DND-41 (cell line): ENCODE results near the gene GNMT.
"Not testable (repeated sequence)": the region's sequence is repeated elsewhere in the genome, so short reads cannot be mapped to it uniquely, and the experiment has no call there.

Source experiments
- ATAC-seq: fragments of 200-7000 bp; cut with Tn5 transposase; 3 replicates; pipeline ENCODE4 v1.9.1; 2021; ENCODE audit warnings: low read depth; ENCODE audit not compliant: insufficient read depth
- DNase-seq: peaks from one replicate; pipeline ENCODE4 v3.0.0-alpha.2; 2020
- H2AFZ ChIP-seq: 2 replicates; pipeline ENCODE4 v1.6.0; 2012; ENCODE audit warnings: low read depth, low read length
- H3K27ac ChIP-seq: 2 replicates; pipeline ENCODE4 v1.5.1; 2012; ENCODE audit warnings: low read length, inconsistent platforms
- H3K27me3 ChIP-seq: fragments of 200-600 bp; sonication (generic); 2 replicates; pipeline ENCODE4 v1.6.0; 2012; ENCODE audit warnings: low read length, mild to moderate bottlenecking, inconsistent platforms; ENCODE audit not compliant: insufficient read depth, poor library complexity
- H3K36me3 ChIP-seq: 2 replicates; pipeline ENCODE4 v1.5.1; 2012; ENCODE audit warnings: low read length, inconsistent platforms; ENCODE audit not compliant: insufficient read depth
- H3K4me1 ChIP-seq: 2 replicates; pipeline ENCODE4 v1.5.1; 2012; ENCODE audit warnings: mild to moderate bottlenecking, low read length; ENCODE audit not compliant: insufficient read depth
- H3K4me2 ChIP-seq: 2 replicates; pipeline ENCODE4 v1.6.0; 2012; ENCODE audit warnings: mild to moderate bottlenecking, moderate library complexity, low read length, inconsistent platforms; ENCODE audit not compliant: insufficient read depth
- H3K4me3 ChIP-seq, 2 experiments: fragments of 200-600 bp in 1 of 2; shearing (Covaris generic) in 1 of 2; 2 replicates each; pipeline ENCODE4 v1.5.1; 2012 to 2016; ENCODE audit warnings: inconsistent platforms in 2 of 2, low read length in 2 of 2, mild to moderate bottlenecking in 2 of 2, low read depth in 1 of 2, moderate library complexity in 1 of 2
- H3K79me2 ChIP-seq: 2 replicates; pipeline ENCODE4 v1.6.0; 2012; ENCODE audit warnings: low read length, inconsistent platforms; ENCODE audit not compliant: insufficient read depth
- H3K9ac ChIP-seq: 2 replicates; pipeline ENCODE4 v1.6.0; 2012; ENCODE audit warnings: low read depth, mild to moderate bottlenecking, inconsistent platforms, low read length, moderate library complexity
- H3K9me3 ChIP-seq: 2 replicates; pipeline ENCODE4 v1.5.1; 2012; ENCODE audit warnings: low read length, moderate library complexity, mild to moderate bottlenecking, inconsistent platforms; ENCODE audit not compliant: insufficient read depth, severe bottlenecking
- H4K20me1 ChIP-seq: 2 replicates; pipeline ENCODE4 v1.6.0; 2012; ENCODE audit warnings: low read length; ENCODE audit not compliant: insufficient read depth
- EZH2 ChIP-seq: IDR thresholded peaks from 3 replicates; pipeline ENCODE4 v1.6.1; 2012; ENCODE audit warnings: borderline replicate concordance, low read depth, mild to moderate bottlenecking, moderate library complexity, low read length, inconsistent platforms; ENCODE audit not compliant: severe bottlenecking
- TF ChIP-seq, protein P1 (sequence below): IDR thresholded peaks from 2 replicates; pipeline ENCODE4 v1.5.1; 2012; ENCODE audit warnings: borderline replicate concordance, low read length, moderate library complexity, mild to moderate bottlenecking; ENCODE audit not compliant: poor library complexity, severe bottlenecking; ENCODE audit errors: extremely low read depth

Gene GNMT

DNA sequence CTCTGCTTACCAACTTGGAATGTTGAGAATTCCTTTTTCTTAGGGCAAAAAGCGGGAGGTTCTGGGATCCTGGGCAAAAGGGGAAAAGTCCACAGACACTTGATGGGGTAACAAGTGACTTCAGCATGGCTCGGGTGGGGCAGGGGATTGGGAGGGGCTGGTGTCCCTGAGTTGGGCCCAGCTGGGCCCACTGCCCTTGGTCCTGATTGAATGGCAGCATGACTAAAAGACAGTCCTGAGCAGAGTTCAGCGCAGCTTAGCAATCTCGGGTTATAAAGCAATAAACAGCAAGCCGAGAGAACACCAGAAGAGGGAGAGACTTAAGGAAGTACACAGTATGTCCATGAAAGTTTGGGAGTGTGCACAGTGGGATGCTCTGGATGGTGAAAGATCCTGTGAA lies 29.4 kb downstream of the GNMT start:
- H3K4me3 ChIP-seq = no peak overlapping the region
- no peak overlapping the region for H3K27ac ChIP-seq
- H4K20me1 ChIP-seq = peaks cover 12% of the 10 kb centered on the region; the same call in 1 of the 2 replicates
- no peak overlapping the region for H3K4me2 ChIP-seq
- peaks cover 35% of the 10 kb centered on the region for H3K4me1 ChIP-seq
- no peaks in the 10 kb centered on the region for H3K27me3 ChIP-seq
- peaks cover 43% of the 10 kb centered on the region for H3K36me3 ChIP-seq
- no peak overlapping the region for H2AFZ ChIP-seq
- peaks cover 73% of the 10 kb centered on the region for H3K79me2 ChIP-seq
- no peak for TF ChIP-seq EZH2
- TF ChIP-seq, protein P1, sequence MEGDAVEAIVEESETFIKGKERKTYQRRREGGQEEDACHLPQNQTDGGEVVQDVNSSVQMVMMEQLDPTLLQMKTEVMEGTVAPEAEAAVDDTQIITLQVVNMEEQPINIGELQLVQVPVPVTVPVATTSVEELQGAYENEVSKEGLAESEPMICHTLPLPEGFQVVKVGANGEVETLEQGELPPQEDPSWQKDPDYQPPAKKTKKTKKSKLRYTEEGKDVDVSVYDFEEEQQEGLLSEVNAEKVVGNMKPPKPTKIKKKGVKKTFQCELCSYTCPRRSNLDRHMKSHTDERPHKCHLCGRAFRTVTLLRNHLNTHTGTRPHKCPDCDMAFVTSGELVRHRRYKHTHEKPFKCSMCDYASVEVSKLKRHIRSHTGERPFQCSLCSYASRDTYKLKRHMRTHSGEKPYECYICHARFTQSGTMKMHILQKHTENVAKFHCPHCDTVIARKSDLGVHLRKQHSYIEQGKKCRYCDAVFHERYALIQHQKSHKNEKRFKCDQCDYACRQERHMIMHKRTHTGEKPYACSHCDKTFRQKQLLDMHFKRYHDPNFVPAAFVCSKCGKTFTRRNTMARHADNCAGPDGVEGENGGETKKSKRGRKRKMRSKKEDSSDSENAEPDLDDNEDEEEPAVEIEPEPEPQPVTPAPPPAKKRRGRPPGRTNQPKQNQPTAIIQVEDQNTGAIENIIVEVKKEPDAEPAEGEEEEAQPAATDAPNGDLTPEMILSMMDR = no peak
- no peaks in the 10 kb centered on the region for H3K9me3 ChIP-seq
- no peak for DNase-seq
- H3K9ac ChIP-seq = no peak overlapping the region
- ATAC-seq = no peak

DNA sequence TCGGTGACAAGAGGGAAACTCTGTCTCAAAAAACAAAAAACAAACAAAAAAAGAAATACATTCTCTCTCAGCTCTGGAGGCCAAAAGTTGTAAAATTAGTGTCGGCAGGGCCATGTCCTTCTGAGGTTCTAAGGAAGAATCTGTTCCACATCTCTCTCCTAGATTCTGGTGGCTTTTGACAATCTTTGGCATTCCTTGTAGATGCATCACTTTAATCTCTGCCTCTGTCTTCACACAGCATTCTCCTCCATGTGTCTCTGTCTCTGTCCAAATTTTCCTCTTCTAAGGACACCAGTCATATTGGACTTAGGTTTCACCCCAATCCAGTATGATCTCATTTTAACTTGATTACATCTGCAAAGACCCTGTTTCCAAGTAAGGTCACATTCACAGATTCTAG lies 32.9 kb downstream of the GNMT start:
- no peak for TF ChIP-seq EZH2
- TF ChIP-seq, protein P1 = no peak
- H4K20me1 ChIP-seq = no peaks in the 10 kb centered on the region; the same call in 1 of the 2 replicates
- H3K27me3 ChIP-seq = no peaks in the 10 kb centered on the region

DNA sequence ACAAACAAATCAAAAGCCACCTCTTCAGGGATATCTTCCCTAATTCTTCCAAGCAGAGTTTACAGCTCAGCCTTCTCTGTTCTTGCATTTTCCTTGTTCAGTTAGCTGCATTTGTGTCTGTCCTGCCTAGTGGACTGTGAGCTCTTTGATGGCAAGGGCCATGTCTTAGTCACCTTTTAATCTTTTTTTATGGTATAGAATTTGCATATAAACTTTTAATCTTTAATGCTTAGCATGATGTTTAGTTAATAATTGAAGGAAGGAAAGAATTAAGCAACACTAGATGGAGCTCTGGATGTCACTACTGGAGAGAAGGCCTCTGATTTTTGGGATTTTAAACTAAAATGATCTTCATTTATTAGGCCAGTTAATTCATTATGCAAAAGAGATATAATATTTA lies 36.0 kb downstream of the GNMT start:
- Histone ChIP-seq H2AFZ (no peak overlapping the region), H3K4me2 (no peak overlapping the region), H3K9me3 (no peaks in the 10 kb centered on the region), H3K27me3 (no peaks in the 10 kb centered on the region), H3K36me3 (peaks cover 19% of the 10 kb centered on the region), H3K4me3 (no peak overlapping the region), H3K4me1 (no peaks in the 10 kb centered on the region), H3K9ac (no peak overlapping the region), H3K27ac (no peak overlapping the region), H3K79me2 (peaks cover 38% of the 10 kb centered on the region), H4K20me1 (no peaks in the 10 kb centered on the region; the same call in 1 of the 2 replicates)
- TF ChIP-seq, protein P1 = no peak
- TF ChIP-seq EZH2 = no peak
- DNase-seq (no peak), ATAC-seq (no peak)

More for the DNA sequence above, 32.9 kb downstream of the GNMT start:
- no peak overlapping the region for H3K27ac ChIP-seq
- no peak overlapping the region for H2AFZ ChIP-seq
- no peak for ATAC-seq
- no peak overlapping the region for H3K4me3 ChIP-seq
- H3K4me2 ChIP-seq = no peak overlapping the region
- H3K4me1 ChIP-seq = peaks cover 2% of the 10 kb centered on the region
- H3K79me2 ChIP-seq = peaks cover 44% of the 10 kb centered on the region
- H3K9ac ChIP-seq = no peak overlapping the region
- H3K36me3 ChIP-seq = peaks cover 36% of the 10 kb centered on the region
- DNase-seq = no peak
- no peaks in the 10 kb centered on the region for H3K9me3 ChIP-seq

DNA sequence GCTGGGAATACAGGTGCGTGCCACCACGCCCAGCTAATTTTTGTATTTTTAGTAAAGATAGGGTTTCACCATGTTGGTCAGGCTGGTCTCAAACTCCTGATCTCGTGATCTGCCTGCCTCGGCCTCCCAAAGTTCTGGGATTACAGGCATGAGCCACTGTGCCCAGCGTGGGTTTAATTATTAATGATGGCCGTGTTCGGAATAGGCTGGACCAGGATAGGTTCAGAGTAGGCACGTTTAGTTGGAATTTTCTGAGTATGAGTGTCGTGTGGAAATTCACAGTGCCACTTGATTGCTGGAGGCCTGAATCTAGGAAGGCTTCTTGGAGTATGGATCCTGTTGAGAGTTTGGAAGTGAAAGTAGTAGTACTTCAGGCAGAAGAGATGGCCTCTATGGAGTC lies 37.7 kb downstream of the GNMT start:
- H3K9me3 ChIP-seq, H3K4me2 ChIP-seq, H3K27me3 ChIP-seq, H2AFZ ChIP-seq, H3K4me3 ChIP-seq, ATAC-seq, H3K27ac ChIP-seq, H3K9ac ChIP-seq, H4K20me1 ChIP-seq, H3K4me1 ChIP-seq, DNase-seq: not testable (repeated sequence)
- Histone ChIP-seq H3K79me2 (peaks cover 31% of the 10 kb centered on the region), H3K36me3 (peaks cover 23% of the 10 kb centered on the region; the same call in 1 of the 2 replicates)
